Bronchial epithelial cell (primary cell): Measurements from ENCODE around the gene STXBP6. TPM values are rescaled to one million over a fixed set of nuclear protein-coding genes. Genes with fewer than 3 reads are reported as not detected.

Experiments
- DNase-seq: peaks from one replicate; pipeline ENCODE4 v3.0.0-alpha.2; 2010; ENCODE audit warnings: low read depth
- FAIRE-seq: peaks from 2 replicates; lab custom pipeline; 2011; peaks lifted over from hg19 to GRCh38; lab: Jason Lieb, UNC
- H3K27me3 ChIP-seq: 2 replicates; pipeline ENCODE4 v1.5.1; 2011; ENCODE audit warnings: low read length; ENCODE audit not compliant: control insufficient read depth, insufficient read depth
- H3K36me3 ChIP-seq: 2 replicates; pipeline ENCODE4 v1.5.1; 2011; ENCODE audit warnings: low read length; ENCODE audit not compliant: control insufficient read depth, insufficient read depth
- H3K4me3 ChIP-seq: 2 replicates; pipeline ENCODE4 v1.5.1; 2011; ENCODE audit warnings: mild to moderate bottlenecking, low read depth, low read length, control low read depth
- total RNA-seq: library from RNA; depleted of rRNA; stranded (reverse); fragments of >200 nt; gene quantifications from 2 replicates; pipeline ENCODE4 v1.2.1, GENCODE V29; 2014
- TF ChIP-seq, protein P1 (sequence below): IDR thresholded peaks from 2 replicates; pipeline ENCODE4 v1.5.1; 2011; ENCODE audit warnings: mild to moderate bottlenecking, moderate library complexity, low read length, control low read depth, inconsistent platforms; ENCODE audit not compliant: insufficient read depth, severe bottlenecking

Gene STXBP6
- total RNA-seq, 1 donor from 2014 or later, result not detected

DNA sequence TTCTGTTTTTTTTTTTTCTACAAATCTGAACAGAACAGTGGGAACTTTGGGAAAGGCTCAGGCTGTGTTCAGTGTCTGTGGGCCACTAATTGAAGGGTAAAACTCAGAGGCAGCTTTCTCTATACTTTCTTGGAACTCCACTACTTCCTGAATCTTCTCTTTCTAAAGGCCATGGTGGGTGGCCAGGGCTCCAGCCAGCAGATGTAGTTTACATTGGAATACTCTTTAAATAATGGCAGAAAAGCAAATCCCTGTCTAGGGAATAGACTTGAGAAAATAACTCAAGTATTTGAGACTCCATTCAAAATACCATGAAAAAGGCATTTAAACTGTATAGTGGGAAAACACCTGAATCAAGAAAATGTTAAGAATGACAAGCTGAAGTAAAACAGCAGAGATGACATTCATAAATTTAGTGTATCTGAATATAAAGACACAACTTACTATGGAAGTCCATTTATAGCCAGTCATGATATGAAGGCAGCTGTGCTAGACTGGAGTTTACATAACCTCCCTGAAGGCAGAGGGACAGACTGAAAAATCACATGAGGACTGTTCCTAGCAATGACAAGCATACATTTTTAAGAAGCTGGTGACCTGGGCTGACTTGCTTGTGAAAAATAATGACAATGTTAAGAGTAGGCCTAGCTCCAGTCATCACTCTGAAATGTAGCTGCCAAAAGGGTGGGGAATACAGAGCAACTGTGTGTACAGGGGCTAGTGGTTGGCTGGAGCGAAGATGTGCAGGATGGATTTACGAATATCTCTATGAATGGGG lies 168.6 kb downstream of the STXBP6 start:
- H3K4me3 ChIP-seq, result no peak overlapping the region
- H3K27me3 ChIP-seq, result no peaks in the 10 kb centered on the region
- no peak for FAIRE-seq
- TF ChIP-seq, protein P1, sequence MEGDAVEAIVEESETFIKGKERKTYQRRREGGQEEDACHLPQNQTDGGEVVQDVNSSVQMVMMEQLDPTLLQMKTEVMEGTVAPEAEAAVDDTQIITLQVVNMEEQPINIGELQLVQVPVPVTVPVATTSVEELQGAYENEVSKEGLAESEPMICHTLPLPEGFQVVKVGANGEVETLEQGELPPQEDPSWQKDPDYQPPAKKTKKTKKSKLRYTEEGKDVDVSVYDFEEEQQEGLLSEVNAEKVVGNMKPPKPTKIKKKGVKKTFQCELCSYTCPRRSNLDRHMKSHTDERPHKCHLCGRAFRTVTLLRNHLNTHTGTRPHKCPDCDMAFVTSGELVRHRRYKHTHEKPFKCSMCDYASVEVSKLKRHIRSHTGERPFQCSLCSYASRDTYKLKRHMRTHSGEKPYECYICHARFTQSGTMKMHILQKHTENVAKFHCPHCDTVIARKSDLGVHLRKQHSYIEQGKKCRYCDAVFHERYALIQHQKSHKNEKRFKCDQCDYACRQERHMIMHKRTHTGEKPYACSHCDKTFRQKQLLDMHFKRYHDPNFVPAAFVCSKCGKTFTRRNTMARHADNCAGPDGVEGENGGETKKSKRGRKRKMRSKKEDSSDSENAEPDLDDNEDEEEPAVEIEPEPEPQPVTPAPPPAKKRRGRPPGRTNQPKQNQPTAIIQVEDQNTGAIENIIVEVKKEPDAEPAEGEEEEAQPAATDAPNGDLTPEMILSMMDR, result no peak
- no peaks in the 10 kb centered on the region for H3K36me3 ChIP-seq
- no peak for DNase-seq

DNA sequence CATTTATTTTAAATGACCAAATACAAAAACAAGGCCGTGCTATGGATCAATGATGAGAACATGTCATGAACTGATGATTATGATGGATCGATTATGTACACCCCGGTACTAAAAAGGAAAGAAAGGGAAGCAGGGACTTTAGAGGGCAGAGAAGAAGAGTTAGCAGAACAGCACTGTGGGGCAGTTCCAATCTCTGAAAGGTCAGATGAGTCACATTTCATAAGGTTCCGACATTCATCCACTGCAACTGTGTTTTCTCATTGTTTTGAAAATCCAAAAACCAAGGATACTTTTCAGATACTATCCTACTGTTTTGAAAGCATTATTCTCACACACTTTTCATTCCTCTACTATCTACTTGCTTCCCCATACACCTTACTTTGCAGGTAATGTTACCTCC lies 169.3 kb downstream of the STXBP6 start:
- FAIRE-seq, result no peak
- DNase-seq, result no peak
- no peaks in the 10 kb centered on the region for H3K36me3 ChIP-seq
- H3K27me3 ChIP-seq, result no peaks in the 10 kb centered on the region
- TF ChIP-seq, protein P1, result no peak
- no peak overlapping the region for H3K4me3 ChIP-seq

DNA sequence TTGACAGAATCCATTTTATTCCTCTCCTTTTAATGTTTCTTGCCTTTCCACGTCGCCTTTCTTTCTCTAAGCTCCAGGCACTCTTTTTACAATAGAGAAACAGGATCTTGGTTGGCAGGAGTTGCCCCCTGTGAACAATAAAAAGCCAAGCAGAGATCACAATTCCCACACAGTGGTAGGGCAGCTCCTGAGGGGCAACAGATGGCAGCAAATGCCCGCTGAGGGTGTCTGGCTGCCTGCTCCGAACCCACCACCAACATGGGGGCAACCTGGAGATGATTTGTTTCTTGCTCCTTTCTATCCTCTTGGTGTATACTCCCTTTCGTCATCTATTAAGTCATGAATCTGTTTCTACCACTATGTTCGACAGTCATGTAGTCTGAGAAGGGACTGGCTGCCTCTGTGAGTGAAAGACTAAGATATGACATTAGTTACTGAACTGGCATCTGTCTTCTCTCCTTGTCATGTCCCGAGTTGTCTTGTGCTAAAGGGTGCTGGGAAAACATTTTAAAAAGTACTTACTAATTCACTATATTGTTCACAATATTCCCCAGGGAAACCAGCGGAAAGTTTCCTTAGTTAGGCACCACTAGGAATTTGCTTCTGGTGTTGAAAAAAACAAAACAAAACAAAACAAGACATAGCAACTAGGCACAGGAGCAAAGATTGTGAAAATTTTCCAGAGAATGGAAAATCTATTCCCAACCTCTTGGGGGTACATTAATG lies 170.1 kb downstream of the STXBP6 start:
- H3K4me3 ChIP-seq, result no peak overlapping the region
- H3K27me3 ChIP-seq, result no peaks in the 10 kb centered on the region
- H3K36me3 ChIP-seq, result no peaks in the 10 kb centered on the region
- TF ChIP-seq, protein P1, result no peak
- DNase-seq, result no peak
- no peak for FAIRE-seq

DNA sequence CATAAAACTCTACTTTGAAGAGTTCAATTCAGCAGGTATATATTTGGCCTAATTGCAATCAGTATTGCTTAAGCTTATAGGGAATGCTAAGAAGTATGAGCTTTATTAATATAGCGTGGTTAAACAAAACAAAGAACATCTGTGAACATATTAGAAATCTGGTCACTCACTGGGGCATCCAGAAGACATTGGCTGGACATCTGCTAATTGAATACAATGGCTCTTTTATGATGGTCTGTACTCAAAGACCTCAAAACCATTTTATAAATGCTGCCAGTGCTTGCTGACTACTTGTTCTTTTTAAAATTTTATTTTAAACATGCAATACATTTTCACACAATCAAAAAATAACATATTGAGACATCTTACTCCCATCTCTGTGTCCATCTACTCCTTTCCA lies 173.0 kb downstream of the STXBP6 start:
- Histone ChIP-seq H3K36me3 (no peaks in the 10 kb centered on the region), H3K27me3 (no peaks in the 10 kb centered on the region), H3K4me3 (no peak overlapping the region)
- TF ChIP-seq, protein P1, result no peak
- DNase-seq (no peak), FAIRE-seq (no peak)

DNA sequence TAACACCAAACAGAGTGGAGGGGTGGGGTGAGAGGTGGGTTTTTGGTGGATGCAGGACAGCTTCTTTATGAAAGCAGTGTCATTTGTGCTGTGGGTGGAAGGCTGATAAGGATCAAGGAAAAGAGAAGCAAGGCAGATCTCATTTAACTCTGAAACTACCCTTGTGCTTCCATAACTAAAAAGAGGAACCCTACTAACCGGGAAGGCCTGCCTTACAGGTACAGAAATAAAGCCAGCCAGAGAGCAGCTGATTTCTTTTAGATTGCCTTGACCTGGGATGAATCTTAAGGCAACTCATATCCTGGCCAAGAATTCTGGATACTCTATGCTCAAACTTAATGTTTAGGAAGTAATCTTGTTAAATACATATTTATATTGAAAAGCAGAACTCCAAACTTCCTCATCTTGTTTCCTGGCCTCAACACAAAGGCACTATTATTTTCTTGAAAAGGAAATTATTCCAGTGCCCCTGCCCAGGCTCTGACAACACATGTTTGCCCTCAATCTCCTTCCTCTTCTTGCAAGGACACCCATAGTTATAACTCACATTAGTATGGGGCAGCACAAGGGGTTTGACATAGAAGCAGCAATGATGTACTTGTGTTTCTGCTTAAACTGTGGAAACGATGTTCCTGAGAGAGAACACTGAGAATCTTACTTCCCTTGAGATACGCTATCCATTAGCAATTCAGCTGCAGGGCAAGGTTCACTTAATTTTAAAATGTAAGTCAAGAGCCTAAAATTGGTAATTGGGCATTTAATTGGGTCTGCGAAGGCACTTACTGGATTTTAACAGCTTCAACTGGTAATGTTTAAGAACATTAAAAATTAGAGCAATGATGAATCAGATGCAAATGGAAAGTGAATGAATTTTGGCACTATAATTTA lies 173.7 kb downstream of the STXBP6 start:
- Histone ChIP-seq H3K36me3 (no peaks in the 10 kb centered on the region), H3K4me3 (no peak overlapping the region), H3K27me3 (no peaks in the 10 kb centered on the region)
- DNase-seq (no peak), FAIRE-seq (no peak)
- TF ChIP-seq, protein P1, result no peak
